T-helper 9 cell (primary cell): ENCODE measurements around the gene DPF1.

ENCODE experiments used
- DNase-seq: peaks from one replicate; pipeline ENCODE4 v3.0.0-alpha.2; 2020

DPF1 gene

DNA sequence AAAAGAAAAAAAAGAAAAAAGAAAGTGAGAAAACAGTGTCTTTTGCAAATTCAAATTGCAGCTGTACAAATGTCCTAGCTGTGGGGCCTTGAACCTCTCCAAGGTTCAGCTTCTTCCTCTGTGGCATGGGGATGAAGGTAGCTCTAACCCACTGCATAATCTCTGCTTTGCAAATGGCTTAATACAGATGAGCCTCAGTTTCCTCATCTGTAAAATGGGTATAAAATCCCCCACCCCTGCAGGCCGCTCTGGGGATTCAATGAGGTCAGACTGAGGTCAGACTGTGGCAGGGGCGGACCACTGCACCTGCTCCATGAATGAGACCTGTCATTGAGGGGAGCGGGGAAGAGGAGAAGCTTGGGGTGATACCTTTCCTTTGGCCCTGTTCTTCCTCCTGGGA lies 5.8 kb downstream of the DPF1 start:
- DNase-seq = no peak

DNA sequence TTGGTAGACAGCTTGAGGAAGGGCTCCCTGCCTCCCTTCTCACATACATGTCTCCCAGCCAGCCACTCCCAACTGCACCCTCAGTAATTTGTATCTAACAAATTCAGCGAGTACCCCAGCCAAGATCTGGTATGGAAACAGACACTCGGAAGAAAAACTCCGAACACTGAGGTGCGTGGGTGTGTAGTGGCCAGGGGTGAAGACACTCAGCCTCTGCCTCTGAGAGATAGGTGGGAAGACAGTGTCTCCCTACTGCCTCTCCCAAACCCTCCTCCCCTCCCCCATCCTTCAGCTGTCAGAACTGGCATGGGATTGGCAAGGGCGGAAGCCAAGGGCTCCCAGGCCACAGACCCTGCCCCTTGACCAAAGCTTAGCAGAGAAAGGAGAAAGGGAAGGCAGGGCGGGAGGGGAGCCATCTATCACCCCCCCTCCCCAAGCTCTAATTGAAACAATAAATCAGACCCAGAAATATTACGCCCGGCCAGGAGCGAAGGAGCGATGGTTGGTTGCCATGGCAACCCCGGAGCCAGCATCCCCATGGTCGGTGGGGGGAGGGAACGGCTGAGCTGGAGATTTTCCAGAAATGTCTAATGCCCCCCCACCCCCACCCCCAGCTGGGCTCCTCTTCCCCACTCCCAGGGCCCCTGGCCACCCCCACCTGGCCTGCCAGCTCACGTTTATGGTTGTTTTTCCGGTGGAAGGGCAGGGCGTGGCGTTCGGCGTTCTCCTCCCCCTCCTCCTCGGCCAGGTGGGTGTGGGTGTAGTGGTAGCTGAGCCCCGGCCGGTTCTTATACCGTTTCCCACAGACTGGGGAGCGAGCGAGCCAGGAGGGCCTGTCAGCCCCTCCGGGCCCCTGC lies 7.0 kb downstream of the DPF1 start:
- no peak for DNase-seq

DNA sequence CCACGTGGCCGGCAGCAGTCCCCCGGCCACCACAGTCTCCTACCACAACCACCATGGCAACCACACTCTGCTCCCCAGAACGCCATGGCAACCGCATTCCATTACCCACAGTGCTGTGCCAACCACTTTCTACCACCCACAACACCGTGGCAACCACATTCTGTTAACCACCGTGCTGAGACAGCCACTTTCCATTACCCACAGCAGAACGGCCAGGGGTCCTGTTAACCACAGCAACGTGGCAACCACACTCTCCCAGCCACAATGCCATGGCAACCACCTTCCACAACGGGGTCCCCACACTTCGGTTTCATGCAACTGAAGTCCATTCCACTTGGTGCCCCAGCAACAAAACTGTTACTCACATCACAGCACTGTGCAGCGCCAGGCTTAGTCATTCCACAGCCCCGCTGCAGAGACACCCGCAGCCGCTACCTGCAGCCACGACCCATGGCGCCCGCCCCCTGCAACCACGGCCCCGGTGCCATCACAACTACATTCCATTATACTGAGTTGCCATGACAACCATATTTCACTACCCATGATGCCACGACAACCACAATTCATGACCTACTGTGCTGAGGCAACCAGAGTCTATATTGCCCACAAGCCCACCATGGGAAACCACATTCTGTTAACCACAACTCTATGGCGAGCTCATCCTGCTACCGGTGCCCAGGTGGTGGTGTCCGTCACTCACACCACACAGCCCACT lies 10.0 kb downstream of the DPF1 start:
- DNase-seq = peak; percentile 36

DNA sequence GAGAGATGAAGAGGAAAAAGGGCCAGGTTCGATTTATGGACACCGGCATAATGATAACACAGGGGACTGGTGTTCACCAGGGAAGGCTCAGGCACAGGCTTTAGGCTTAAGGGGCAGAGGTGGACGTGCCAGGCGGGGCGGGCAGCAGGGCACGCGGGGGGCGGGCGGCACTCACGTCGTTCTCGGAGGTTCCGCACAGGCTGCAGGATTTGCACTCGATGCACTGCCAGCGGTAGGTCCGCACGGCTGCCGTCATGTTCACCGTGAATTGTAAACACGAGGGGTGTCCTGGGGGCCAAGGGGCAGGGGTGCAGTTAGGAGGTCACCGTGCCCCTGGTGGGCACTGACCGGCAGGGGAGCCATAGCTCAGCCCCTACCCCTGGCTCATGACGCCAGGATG lies 10.6 kb downstream of the DPF1 start:
- no peak for DNase-seq

DNA sequence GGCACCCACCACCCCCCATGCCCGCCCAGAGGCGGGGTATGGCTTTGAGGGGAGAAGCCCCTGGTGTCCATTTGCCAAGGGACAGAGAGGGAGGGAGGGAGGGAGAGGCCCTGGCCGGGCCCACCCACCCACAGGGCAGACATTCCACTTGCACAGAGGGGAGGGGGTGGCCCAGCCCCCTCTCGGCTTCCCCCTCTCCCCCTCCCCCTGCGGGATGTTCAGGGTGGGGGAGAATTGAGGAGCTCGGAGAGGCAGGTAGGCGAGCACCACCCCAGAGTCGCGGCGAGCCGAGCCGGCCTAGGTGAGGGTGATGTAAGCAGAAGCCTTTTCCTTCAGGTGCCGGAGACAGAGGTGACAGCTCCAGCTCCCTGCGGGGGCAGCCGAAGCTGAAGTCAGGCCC lies 12.3 kb downstream of the DPF1 start:
- no peak for DNase-seq

DNA sequence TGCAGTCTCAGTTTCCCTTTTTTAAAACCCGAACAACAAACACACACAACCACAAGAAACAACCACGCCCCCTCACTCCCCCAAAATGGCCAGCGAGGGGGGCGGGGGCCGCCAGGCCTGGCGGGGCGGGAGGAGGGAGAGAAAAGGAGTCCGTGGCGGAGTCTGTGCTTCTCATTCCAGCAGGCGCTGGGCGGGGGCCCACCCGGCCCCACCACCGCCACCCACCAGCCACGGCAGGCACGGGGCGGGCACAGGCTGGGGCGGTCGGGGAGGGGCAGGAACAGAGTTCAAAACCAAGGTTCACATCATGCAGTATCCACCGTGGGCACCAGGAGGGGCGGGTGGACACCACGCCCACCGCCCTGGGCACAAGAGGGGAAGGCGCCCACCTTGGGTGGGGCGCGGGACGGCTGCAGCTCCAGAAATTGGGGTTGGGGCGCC lies 12.9 kb downstream of the DPF1 start:
- DNase-seq = no peak

DNA sequence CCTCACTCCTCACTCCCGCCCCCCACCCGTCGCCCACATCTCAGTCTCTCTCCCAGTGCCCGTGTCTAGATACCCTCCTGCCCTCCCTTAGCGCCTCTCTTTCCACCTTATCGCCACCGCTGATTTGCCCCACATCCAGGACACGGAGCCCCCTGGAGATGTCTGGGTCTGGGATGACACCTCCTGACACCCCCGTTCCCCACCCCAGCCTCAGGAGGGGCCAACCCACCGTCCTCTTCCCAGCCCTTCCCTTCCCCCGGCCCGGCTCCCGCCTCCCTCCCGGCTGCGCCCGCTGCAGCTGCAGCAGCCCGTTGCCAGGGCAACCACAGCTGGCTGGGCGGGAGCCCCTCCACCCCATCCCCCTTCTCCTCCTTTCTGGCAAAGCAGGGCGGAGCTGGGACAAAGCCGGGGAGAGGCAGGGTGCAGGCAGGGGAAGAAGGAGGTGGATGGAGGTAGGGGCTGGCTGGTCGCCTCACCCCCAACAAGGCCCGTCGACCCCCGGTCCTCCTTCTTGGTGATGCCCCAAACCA lies 13.5 kb downstream of the DPF1 start:
- no peak for DNase-seq

DNA sequence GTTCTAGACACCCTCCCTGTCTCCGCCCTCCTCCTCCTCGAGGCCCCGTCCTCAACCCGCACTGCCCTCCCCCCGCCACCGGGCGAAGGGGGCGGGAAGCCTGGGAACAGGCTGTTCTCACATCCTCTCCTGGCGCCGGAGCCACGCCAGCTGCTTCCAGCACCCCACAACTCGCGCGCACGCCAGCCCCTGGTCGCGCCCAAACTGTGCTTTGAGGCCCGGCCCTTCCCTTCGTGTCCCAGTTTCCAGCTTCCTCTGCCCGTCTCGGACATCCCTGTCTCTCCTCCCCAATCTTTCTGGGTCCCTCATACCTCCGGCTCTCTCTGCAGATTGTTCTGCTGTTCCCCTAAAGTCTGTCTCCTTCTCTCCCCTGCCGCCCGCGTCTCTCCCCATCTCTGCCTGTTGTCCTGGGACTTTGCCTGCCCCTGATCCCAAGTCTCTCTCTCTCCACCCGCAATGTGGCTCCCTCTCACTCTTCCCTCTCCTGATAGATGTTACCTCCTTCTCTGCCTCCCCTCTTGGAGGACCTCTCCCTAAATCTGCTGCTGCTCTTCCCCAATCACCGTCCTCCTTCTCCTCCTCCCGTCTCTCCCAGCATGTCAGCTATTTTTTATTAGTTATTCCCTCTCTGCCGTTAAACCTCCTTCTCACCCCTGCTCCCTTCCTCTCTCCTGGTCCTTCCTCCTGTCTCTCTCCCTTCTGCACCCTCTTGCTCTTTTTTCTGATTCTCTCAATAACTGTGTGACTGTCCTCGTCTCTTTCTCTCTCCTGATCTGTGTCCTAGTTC lies 14.2 kb downstream of the DPF1 start:
- no peak for DNase-seq

DNA sequence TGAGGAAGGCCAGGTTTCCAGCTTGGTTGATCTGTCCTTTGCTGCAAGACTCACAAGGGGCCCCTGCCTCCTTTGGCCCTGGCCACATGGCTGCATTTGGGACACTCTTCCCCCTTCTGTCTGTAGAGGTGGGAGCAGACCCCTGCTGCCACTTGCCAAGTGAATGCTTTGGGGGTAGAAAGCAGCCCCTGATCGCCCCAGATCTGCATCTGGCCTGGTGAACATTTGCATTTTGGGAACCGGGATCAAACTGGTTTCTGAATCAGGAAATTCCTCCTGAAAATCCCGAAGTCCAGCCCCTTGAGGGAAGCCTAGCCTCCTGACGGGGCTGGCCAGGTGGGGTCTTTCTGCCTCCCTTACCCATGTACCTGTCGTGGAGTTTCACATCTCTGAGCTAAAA lies 14.9 kb downstream of the DPF1 start:
- no peak for DNase-seq

DNA sequence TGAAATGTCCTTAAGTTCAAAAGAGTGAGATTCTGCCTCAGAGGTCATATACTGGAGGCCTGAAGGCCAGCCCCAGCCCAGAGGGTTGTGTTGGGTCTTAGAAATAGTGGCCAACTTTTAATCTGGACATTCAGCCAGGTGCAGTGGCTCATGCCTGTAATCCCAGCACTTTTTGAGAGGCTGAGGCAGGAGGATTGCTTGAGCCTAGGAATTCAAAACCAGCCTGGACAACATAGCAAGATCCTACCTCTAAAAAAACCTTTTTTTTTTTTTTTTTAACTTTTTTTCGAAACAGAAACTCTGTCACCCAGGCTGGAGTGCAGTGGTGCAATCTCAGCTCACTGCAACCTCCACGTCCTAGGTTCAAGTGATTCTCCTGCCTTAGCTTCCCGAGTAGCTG lies 15.5 kb downstream of the DPF1 start:
- DNase-seq = no peak

DNA sequence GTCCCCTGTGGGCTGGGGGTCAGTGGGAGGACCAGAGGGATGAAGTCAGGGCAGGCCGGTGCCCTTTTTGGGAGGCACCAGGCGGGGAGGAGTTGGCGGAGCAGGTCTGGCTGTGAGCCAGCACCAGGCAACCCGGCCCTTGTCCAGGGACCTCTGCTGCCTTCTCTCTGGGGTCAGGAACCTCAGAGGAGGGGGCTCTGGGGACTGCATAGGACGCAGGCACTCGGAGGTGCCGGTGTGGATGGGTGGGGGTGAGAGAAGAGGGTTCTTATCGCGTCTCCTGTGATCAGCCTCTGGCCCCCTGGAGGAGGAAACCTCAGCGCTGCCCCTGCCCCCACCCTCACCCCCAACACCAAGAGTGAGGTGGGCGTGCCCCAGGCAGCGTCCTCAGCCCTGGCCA lies 16.5 kb downstream of the DPF1 start:
- no peak for DNase-seq

DNA sequence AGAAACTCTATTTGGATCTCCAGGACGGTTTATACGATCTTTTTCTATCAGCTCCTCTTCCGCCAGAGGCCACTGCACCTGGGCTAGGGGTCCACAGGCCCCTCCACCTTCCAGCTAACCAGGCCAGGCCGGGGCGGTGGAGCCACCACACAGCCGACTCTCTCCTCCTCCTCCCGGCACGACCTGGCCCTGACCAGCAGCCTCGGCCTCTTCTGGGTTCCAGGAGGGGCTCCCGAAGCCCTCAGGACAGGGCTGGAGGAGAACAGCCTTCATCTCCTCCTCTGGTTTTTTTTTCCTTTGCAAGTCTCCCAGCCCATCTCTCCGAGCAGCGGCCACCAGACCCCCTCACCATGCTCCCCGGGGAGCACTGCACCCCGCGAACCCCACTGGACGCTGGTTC lies 17.1 kb downstream of the DPF1 start:
- no peak for DNase-seq

DNA sequence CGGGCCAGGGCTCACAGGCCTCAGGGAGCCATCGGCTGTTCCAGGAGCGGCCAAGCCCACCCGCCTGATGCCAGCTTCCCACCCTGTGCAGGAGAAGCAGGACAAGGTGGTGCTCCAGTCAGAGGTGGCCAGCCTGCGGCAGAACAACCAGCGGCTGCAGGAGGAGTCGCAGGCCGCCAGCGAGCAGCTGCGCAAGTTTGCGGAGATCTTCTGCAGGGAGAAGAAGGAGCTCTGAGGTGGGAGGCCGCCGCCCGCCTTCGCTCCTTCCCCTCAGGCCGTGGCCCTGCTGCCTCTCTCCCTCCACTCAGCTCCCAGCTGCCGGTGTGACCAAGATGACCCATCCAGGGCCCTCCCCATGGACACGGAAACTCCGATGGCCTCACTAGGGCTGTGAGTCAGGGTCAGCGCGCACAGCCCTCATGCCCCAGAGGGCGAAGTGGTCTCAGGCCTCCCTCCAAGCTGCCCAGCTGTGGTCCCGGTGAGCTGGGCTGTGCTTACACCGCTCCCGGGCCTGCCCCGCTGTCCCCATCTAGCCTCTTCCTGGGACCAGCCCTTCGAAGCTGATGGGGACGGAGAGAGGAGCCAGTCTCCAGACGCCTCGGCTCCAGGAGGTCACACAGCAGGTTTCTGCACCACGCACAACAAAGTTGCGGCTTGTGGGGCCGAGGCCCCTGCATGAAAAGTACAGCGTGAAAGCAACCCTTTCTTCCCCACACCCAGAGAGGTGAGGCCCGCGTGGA lies 17.8 kb downstream of the DPF1 start:
- no peak for DNase-seq

DNA sequence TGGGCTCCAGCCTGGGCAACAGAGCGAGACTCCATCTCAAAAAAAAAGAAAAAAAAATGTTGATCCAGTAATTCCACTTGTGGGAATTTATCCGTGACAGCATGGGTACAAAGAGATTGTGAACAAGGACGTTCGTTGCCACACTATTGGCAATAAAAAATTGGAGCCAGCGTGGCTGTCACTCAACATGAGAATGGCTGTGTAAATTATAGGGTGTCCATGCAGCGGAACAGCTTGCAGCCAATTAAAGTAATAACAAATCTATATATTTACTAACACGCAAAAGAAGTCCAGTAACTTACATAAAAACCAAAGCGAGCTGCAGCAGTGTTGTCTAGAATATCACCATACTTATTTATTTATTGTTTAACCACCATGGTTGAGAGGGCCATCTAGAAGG lies 19.3 kb downstream of the DPF1 start:
- DNase-seq = no peak

DNA sequence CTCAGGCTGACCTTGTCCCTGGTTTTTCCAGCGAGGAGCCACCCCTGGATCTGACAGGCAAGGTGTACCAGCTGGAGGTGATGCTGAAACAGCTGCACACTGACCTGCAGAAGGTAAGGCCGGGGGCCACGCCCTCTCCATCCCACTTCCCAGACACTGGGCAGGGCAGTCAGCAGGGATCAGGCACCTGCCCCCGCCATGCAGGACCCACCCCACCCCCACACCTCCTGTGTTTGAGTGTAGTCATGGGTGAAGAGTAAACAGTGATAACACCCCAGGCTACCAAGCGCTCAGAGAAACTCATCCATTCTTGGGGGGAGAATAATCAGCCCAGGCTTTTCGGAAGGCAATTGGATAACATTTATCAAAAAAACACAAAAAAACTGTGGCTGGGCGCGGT lies 19.9 kb downstream of the DPF1 start:
- DNase-seq = no peak

DNA sequence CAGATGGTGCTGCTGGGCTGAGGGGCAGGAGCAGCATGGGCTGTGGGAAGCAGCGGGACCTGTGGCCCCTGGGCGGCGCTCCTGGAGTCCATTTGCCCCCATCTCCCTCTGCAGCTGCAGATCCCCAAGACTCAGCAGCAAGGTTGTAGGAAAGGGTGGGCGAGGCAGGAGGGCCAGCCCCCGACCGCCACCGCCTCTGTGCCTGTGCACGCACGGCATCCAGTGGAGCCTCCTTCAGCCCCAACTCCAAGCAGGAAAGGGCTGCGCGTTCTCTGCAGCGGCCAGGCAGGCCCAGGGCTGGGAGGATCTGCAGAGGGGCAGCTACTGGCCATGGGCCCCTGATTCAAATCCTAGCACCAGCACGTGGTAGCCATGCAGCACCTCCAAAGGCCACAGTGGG lies 20.8 kb downstream of the DPF1 start:
- DNase-seq = no peak

DNA sequence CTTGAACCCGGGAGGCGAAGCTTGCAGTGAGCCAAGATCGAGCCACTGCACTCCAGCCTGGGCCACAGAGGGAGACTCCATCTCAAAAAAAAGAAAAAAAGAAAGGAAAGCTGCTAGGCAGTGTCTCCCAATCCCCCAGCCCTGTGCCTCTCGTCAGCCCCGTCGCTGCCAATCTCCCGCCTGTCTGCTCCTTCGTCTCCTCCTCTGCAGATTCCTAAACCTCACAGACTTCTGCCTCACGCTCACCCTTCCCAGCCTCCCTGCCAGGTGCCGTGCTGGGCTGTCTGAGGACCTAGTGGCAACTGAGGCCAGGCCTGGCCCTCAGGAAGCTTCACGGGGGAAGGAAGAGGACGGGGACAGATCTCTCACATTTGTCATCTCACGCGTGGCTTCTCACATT lies 21.5 kb downstream of the DPF1 start:
- no peak for DNase-seq

DNA sequence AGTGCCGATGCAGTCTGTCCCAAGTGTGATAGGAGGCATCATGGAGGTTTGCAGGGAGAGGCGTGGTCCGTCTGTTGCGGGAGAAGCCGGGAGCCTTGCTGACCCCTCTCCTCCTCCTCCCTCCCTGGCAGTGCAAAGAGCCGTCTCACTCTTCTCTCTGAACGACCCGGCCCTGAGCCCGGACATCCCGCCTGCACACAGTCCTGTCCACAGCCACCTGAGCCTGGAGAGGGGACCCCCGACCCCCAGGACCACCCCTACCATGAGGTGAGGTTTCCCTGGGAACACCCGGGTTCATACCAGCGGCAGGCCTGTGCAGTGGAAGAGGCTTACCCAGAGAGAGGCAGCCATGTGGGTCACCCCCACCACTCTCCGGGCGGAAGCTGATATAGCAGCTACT lies 22.3 kb downstream of the DPF1 start:
- DNase-seq = no peak

DNA sequence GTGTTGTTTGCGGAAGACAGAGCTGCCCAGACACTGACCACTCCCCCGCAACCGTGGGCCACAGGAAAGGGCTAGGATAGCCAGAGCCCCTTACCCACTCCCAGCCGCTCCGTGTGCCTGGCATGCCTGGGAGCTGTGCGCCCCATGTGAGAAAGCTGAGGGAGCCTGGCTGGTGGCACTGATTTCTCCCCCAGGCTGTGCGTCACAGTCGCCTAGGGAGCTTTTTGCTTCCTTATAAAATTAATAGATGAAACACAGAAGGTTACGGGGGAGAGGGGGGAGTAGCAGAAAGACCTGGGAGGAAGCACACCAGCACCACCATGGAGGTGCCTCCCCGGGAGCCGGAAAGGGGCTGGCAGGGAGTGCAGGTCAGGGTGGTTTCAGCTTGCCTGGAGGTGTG lies 24.7 kb downstream of the DPF1 start:
- no peak for DNase-seq

DNA sequence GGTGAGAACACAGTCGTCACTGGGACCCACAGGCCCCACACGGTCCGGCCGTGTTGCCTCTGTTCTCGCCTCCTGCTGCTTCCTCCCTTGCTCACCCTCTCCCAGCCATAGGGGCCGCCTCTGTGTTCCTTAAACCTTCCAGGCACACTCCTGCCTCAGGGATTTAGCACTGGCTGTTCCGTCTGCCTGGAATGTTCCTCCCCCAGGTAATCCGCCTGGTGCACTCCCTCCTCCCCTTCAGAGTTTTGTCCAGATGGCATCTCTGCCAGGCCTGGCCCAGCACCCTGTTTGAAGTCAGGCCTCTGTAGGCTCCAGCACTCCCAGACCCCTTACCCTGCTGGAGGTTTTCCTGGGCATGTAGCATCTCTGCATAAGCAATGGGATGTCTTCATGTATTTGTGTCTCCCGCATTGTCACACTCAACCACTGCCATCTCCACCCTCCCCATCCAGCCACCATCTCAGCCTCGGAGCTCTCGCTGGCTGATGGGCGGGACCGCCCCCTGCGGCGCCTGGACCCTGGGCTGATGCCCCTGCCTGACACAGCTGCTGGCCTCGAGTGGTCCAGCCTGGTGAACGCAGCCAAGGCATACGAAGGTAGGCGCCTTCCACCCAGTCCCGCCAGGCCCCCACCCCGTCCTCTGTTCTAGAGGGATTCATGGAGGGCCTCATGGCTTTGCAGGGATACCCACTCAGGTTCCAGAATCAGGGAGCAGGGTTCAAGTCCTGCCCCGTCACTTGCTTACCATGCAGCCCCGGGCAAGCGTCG lies 25.9 kb downstream of the DPF1 start:
- DNase-seq = no peak

DNA sequence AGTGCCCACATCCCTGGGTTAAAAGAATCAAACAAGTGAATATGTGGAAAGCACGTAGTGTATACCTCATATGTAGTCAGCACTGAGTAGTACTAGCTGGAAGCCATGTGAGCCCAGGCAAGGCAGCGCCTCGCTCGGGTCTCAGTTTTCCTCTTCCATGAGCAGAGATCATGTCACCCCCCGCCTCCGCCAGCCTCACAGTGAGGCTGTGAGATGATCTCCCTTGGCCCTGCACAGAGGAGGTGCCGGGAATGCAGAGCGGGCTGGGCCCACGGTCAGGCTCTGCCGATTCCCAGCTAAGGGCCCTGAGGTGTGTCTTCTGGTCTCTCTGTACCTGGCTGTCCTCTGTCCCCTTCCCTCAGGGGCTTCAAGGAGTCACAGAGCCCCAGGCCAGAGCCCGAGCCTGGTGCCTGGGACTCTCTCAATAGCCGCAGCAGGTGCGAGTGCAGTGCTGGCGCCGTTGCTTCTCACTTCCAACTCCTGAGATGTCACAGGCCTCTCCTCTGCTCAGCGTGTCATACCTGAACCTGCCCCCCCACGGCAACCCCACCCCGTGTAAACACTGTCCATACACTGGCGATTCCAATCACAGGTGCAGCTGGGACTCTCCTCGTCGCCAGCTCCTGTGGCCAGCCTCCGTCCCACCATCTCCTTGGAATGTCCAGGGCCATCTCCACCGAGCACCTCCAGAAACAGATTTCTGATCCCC lies 26.9 kb downstream of the DPF1 start:
- no peak for DNase-seq
